ENCODE results near the gene PARD6G.

GRCh38 chr18:80178935-80179818 is 68.1 kb downstream of the PARD6G start:
- TF ChIP-seq EZH2 (IDR thresholded peaks at IDR 0.05; ENCODE audit: borderline replicate concordance, low read length), result no peak
- TF ChIP-seq, protein P1, sequence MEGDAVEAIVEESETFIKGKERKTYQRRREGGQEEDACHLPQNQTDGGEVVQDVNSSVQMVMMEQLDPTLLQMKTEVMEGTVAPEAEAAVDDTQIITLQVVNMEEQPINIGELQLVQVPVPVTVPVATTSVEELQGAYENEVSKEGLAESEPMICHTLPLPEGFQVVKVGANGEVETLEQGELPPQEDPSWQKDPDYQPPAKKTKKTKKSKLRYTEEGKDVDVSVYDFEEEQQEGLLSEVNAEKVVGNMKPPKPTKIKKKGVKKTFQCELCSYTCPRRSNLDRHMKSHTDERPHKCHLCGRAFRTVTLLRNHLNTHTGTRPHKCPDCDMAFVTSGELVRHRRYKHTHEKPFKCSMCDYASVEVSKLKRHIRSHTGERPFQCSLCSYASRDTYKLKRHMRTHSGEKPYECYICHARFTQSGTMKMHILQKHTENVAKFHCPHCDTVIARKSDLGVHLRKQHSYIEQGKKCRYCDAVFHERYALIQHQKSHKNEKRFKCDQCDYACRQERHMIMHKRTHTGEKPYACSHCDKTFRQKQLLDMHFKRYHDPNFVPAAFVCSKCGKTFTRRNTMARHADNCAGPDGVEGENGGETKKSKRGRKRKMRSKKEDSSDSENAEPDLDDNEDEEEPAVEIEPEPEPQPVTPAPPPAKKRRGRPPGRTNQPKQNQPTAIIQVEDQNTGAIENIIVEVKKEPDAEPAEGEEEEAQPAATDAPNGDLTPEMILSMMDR (IDR thresholded peaks at IDR 0.05; ENCODE audit: low read length), result no peak

Data from OCI-LY1 (cell line).